ENCODE data around the gene KLK12.

The KLK12 gene, protein sequence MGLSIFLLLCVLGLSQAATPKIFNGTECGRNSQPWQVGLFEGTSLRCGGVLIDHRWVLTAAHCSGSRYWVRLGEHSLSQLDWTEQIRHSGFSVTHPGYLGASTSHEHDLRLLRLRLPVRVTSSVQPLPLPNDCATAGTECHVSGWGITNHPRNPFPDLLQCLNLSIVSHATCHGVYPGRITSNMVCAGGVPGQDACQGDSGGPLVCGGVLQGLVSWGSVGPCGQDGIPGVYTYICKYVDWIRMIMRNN

DNA sequence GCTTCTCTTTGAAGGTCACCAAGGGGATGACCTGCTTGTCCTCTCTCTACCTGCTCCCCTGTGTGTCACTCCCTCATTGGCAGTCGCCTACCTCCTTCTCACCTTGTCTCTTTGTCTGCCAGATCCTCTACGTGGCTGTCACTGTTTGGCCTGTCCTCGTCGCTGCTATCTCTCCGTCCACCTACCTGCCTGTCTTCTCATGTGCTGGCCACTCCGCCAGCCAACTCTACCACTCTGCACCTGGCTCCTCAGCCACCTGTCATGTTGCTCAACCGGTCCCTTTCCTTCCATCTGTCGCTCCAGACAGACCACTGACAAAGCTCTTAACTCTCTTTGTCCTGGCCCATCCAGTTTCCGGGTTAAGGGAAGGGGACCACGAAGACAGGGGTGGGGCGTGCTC lies at the start of gene KLK12:
Gene KLK12 (minus strand): TSS at position 299 of the 400 bp plus-strand sequence. CDS start 381 bp downstream, outside the sequence.
- no peak for DNase-seq

DNA sequence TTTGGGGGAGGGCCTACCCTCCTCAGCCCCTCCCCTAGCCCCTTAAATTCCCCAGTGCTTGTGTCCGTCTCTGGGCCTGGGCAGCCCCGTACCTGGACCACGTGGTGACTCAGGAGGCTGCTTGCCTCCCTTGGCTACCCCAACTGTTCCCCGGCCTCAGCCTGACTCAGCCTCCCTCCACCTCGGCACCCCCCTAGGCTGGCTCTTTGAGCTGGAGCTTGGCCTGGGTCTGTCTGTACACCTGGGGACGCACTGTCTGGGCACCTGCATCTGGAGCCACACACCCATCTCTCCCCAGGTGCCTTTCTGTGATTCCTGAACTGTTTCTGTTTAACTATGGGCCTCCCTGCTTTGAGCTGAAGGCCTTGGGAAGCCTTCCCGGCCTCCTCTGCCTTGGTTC lies 49.7 kb upstream of the KLK12 start:
- no peak for DNase-seq

DNA sequence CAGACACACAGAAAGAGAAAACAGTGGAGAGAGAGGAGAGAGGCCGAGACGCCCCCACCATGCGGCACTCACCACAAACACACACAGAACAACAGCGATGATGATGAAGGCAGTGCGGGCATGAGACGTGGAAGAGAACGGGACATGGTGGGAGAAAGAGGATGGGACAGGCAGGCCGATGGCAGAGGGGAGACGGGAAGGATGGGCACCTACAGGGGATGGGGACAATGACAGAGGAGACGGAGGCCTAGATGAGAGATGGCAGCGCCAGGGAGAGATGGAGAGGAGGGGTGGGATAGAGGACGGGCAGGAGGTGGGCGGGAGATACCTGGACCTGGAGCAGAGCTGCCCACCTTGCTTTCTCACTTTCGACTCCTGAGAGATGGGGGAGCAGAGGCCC lies 49.0 kb upstream of the KLK12 start:
- DNase-seq = no peak

DNA sequence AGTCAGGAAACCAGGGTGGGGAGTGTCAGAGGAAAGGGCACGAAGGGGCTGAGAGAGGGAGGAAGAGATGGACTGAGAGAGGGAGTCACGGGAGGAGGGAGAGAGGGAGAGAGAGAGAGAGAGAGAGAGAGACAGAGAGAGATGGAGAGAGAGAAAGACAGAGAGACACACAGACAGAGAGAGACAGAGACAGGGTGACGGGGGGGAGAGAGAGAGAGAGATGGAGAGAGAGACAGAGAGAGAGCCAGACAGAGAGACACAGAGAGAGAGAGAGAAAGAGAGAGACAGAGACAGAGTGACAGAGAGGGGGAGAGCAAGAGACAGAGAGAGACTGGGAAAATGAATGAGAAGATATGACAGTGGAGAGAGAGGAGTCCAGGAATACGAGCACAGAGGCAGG lies 48.4 kb upstream of the KLK12 start:
- no peak for DNase-seq

DNA sequence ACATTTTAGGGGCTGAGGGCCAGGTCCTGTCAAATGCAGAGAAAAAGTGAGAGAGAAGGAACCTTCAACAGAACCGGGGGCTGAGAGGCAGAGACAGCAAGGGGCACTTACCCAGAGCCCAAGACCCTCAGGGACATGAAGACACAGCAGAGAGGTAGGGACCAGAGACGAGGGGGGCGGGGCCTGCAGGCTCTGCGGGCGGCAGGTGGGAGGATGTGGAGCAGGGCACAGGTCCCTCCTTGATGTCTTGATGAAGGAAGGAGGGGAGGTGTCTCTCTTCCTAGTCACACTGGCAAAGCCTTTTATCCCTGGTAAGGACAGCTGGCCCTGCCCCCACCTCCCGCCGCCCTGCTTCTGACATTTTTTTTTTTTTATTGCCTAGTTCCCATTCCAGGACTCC lies 47.8 kb upstream of the KLK12 start, which contains the start of gene KLK14:
Gene KLK14 (minus strand): TSS at position 277 of the 400 bp plus-strand sequence. CDS start 273 bp downstream, at position 4.
- DNase-seq = no peak

DNA sequence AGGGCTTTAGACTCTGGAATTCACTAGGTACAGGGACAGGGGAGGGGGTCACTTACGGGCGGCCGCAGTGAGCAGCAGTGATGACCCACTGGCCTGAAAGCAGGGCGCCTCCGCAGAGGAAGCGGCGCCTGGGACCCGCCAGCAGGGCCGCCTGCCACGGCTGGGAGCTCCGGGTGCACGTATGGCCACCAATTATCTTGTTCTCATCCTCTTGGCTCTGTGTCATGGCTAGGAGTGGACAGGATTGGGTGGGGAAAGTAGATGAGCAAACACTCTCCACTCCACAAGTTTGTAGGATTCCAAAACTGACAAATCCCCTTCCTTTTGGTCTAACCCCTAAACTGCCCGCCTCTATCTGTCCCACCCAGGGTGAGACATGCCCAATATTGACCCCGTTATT lies 46.7 kb upstream of the KLK12 start:
- no peak for DNase-seq

DNA sequence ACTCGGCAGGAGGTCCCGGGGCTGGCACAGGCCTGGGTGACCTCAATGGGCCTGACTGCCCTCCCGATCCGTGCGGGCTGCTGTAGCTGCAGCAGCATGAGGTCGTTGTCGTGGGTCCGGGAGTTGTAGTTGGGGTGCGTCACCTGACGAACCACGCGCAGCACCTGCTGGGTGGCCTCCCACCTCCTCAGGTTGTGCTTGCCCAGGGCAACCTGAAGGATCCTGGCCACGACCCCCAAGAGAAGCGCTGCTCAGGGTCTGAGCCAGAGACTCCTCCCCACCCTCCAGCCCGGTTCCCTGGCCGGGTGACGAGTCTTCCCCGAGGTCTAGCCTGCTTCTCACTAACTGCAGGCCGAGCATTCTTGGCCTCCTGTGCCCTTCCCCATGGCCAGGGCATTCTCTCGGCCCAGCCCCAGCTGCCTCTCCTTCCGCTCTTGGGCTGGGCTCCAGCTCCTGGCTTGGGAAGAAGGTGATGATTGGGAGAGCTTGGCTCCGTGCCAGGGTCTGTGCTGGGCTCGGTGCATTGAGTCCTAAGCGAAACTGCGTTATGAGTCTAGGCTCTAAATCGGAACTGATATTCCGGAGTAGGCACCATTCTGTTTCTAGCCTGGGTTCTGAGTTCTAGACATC lies 44.8 kb upstream of the KLK12 start:
- DNase-seq = no peak

DNA sequence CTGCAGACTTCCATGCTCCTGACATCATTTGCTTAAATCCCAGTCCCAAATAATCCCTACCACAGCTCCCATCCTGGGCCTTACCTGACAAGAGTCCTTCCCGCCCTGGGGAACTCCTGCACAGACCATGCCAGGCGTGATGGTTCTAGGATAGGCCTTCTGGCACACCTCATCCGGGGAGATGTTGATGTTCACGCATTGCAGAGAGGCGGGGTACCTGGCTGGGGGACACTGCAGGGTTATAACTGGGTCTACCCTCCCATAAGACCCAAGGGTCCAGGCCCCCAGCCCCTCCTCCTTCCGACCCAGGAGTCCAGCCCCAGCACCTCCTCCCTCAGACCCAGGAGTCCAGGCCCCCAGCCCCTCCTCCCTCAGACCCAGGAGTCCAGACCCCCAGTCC lies 43.9 kb upstream of the KLK12 start:
- no peak for DNase-seq

DNA sequence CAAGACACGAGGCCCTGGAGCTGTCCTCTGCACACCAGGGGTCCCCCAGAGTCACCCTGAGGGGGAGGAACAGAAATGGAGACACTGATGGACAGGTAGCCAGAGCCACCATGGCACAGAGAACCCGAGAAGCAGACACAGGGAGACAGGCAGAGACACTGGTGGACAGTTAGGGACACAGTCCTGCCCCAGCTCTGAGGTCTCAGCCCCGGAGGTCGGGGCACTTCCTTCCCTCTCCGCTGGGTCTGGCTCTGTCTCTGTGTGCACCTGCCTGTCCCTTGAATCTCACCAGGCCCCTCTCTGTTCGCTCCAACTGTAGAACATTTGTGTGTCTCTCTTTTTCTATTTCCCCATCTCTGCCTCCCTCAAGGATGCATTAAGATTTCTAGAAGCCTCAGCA lies 43.3 kb upstream of the KLK12 start:
- no peak for DNase-seq

DNA sequence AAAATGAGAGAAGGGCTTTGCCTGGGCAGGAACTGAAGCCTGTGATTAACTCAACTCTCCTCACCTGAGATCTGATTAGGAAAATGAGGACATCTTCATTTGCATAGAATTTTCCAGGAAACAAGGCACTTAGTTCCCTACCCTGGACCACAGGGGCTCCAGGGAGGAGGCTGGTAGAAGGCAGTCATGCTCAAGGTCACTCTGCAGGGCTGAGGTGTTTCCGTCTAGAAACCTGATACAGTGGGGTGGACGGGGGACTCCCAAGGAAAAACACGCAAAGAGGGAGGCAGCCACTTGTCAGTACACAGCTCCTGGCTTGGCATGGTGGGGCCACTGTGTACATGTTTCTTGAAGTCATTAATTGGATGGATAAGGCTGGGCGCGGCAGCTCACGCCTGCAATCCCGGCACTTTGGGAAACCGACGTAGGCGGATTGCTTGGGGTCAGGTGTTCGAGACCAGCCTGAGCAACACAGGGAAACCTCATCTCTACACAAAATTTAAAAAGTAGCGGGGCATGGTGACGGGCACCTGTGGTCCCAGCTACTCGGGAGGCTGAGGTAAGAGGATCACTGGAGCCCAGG lies 41.9 kb upstream of the KLK12 start:
- no peak for DNase-seq

DNA sequence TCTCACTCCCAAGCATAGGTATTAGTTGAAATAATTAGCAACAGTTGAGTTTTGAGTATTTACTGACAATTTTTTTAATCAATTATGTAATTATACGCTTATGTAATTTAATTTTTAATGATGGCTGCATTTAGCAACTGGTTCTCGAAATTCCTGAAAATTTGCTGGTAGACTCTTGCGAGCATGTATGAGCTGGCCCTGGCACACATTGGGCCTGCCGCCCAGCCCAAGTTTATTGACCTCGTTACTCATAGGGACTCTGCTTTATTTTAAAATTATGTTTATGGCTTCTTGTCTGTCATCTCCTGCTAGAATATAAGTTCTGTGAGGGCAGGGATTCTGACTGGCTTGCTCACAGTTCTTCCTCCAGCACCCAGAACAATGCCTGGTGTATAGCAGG lies 41.2 kb upstream of the KLK12 start:
- DNase-seq = no peak

DNA sequence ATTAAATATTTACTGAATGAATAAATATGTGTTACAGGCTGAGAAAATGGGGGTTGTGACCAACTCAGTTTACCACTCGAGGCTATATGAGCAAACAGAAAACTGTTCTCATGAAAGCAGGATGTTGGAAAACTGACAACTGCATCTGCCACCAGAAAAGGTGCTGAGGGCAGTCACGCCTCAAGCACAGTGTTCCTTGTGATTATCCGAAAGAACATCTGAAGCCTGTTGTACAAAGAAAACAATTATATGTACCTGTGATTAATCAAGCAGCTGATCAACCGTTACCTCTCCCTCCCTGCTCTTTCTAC lies 36.2 kb upstream of the KLK12 start:
- no peak for DNase-seq

DNA sequence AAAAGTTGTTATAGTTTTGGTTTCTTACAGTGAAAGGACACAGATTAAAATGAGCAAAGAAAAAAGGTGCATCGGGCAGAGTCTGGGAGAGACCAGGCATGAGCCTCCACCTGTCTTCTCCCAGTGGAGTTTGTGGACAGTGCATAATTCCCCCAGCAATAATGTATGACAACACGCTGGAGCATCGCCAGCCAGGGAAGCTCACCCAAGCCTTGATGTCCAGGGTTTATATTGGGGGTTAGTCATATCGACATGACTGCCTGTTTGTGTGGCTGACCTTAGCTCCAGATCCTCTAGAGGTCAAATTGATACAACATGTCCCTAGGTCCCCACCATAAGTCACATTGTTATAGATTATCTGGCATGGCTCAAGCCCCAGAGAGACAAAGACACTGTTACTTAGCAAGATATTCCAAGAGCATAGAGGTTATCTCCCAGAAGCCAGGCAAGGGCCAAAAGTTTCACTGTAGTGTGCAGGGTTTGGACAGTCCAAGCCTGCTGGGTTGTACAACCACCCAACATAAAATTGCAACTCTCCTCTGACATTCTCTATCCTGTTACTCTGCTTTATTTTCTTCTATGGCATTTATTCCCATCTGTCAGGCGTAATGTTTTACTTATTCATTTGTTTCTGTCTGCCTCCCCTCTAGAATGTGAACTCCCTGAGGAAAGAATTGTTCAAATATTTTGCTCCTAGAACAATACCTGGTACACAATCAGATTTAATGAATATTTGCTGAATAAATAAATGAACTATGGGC lies 35.7 kb upstream of the KLK12 start:
- DNase-seq = no peak

DNA sequence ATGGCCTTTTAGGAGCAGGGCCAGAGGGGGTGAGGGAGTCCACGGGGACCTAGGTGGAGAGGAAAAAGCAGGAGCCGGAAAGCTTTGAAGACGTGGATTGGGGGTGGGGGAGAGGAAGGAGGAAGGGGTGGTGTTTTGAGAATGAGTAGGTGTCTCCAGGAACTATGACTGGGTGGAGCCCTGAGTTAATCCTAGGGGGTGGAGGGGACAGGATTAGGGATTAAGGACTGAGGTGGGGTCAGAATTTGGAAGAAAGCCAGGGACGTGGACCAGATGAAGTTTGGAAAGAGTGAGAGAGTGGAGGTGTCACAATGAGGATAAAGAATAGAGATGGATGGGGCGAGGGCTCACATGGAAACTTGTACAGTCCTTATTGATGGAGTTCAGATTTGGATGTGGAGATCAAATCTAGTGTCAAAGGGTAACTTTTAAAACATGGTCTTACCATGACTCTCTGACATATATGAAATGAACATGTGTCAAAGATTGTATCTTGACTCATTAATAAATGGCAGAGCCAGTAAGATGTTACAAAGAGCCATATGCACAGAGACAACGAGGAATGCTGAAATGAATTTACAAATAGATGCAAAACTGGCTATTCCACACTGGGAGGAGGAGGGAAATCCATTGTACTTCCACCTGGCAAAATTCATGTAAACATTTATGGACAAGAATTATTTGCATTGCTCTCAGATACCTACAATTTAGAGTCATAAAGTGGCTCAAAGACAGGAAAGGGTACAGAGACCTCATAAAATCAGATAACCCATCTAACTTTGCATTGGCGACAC lies 31.8 kb upstream of the KLK12 start:
- DNase-seq = no peak

DNA sequence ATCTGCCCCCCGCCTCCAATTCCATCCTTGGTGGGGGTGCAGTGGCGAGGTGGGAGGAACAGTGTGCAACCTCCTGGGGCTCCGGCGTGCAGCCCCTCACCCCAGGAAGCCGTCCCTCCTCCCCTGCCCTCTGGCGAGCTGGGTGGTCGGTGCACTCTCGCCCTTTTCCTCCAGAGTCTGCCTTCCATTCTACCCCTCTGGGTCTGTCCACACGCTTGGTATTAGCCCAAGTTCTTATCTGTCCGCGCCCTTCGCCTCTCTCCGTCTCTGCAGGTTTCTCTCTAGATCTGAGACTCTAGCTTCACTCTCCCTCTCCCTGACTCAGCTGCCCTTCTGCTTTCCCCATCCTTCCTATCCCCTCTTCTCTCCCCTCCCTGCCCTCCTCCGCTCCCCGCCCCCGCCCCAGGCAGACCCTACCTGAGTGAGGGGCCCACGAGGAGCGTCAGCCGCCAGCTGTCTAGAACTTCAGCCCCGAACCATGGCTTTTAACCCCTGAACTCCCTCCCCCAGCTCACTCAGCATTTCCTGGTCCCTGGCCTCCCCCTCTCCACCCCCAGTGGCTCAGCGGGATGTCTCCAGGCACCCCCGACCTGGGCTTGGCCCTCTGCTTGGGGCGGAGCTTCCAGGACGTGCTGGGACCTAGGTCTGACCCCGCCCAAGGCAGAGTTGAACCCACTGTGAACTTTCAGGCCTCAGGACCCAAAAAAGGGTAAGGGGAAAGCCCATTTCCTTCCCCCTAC lies 30.6 kb upstream of the KLK12 start:
- DNase-seq = no peak

DNA sequence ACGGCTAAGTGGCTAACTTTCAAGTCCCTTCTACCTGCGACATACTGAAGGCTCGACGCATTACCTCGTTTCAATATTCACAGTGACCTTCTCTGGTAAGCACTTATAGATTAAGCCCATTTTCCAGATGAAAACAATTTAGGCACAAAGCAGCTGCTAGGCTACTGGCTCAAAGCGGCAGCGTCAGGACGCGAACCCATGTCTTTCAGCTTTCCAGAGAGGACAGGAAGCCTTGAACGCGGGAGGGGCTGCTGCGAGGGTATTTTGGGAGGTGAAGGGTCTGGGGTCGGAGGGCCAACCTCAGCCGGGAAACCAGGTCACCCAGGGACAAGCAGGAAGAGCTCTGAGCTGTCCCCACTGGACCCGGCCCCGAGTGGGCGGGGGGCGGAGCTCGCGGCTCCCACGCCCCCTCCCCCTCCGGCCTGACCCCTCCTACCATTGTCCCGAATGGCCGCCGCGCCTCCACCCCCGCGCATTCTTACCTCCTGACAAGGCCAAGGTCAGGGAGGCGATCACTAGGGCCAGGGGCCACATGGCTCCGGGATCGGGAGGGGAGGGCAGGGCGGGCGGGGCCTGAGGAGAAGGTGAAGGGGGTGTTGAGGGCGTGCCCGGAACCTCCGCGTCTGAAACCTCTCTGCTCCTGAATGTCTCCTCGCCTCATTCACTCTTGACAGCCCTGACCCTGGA lies 29.9 kb upstream of the KLK12 start, which contains the start of gene KLK13:
Gene KLK13 (minus strand): TSS at position 559 of the 687 bp plus-strand sequence. CDS start 25 bp downstream, at position 534.
- peak; percentile 21 to 69 (median 50) for DNase-seq

DNA sequence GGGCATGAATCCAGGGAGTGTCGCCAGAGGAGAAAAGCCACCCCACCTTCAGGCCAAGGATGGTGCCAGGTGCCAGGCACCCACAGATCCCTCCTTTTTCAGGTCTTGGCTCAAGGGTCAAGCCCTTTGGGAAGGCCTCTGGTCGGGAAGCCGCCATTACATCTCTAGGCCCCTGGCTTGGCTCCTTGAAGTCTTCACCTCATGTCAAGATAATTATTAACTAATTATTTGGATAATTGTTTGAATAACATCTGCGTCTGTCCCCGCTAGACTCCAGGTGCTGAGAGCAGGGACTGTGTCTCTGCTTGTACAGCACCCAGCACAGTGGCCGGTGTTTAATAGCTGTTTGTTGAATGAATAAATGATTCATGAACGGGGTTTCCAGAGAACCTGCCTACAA lies 28.9 kb upstream of the KLK12 start:
- DNase-seq = no peak

DNA sequence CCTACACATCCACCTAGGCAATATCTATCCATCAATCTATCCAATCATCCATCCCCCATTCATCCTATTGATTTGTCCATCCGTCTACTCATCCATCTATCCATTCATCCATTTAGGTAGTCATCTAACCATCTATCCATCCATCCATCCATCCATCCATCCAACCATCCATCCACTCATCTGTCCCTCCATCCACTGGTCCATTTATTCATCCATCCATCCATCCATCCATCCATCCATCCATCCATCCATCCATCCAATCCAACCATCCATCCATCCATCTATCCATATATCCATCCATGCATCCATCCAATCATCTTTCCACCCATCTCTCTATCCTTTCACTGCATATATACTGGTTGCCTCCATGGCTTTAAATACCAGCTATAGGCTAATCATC lies 26.2 kb upstream of the KLK12 start:
- DNase-seq = no peak

DNA sequence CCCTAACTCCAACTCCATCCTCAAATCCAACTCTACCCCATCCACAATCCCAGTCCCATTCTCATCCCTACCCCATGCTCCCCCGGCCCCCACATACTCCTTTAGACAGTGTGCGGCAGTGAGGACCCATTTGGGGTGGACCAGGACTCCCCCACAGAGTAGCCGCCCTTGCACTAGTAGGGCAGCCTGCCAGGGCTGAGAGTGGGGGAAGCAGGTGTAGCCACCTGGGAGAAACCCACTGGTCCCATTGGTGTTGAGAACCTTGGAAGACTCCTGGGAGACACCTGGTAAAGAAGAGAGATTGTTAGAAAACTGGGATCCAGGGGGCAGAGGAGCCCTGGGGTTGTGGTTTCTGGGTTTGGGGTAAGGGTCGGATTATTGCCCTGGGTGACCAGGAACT lies 25.5 kb upstream of the KLK12 start:
- DNase-seq = no peak

DNA sequence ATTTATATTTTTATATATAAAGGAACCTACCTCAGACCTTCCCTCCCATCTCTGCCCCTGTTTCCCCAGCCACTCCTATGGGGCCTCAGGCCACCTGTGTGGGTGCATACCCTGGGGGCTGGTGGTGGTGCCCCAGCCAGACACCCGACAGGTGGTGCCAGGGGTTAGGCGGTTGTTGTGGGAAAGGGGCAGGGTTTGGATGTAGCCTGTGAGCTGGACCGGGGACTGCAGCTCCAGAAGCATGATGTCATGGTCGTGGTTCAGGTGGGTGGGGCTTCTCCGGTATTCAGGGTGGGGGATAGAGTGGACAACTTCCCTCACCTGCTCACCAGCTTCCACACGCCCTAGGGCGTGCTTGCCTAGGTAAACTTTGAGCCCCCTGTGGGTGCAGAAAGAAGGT lies 24.9 kb upstream of the KLK12 start:
- no peak for DNase-seq

DNA sequence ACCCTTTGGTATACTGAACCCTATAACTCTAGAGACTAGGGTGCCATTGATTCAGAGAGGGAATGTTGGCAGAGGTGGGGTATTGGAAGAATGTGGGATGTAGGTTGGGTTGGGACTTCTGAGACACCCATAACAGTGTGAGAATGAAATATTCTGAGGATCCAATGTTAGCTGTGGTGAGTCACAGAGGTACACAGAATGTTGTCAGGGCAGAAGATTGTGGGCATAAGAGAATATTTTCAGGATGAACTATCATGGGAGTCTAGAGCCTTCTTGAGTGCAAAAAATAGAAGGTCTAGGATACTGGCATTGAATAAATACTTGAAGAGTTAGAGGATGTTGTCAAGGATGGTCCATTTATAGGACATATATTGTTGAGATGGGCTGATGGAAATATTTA lies 21.1 kb upstream of the KLK12 start:
- no peak for DNase-seq

DNA sequence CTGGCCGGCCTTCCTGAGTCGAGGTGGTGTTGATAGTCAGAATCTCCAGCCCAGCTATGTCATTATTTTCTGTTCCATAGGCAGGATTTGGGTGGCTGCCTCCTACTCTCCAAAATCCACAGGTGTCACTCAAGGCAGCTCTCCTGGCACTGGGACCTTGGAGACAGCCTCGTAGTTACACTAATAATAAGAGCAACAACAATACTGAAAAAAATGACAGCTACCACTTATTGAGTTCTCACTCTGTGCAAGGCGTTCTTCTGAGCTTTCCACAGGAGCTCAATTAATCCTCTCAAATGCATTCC lies 12.2 kb upstream of the KLK12 start:
- no peak for DNase-seq
